Erythroblast (primary cell): ENCODE measurements around the gene PFDN1.
"Not testable (repeated sequence)": the region's sequence is repeated elsewhere in the genome, so short reads cannot be mapped to it uniquely, and the experiment has no call there.

Experiments
- DNase-seq, 2 experiments: peaks; one replicate each; lab custom pipeline; 2025; lab: John Stamatoyannopoulos, UW
- GATA1 ChIP-seq: IDR thresholded peaks from 2 replicates; pipeline ENCODE4 v1.6.1; 2011; ENCODE audit warnings: low read depth, mild to moderate bottlenecking, control low read depth, low read length, moderate library complexity
- POLR2A ChIP-seq: IDR thresholded peaks from 2 replicates; pipeline ENCODE4 v1.6.1; 2011; ENCODE audit warnings: mild to moderate bottlenecking, low read length

PFDN1 gene

DNA sequence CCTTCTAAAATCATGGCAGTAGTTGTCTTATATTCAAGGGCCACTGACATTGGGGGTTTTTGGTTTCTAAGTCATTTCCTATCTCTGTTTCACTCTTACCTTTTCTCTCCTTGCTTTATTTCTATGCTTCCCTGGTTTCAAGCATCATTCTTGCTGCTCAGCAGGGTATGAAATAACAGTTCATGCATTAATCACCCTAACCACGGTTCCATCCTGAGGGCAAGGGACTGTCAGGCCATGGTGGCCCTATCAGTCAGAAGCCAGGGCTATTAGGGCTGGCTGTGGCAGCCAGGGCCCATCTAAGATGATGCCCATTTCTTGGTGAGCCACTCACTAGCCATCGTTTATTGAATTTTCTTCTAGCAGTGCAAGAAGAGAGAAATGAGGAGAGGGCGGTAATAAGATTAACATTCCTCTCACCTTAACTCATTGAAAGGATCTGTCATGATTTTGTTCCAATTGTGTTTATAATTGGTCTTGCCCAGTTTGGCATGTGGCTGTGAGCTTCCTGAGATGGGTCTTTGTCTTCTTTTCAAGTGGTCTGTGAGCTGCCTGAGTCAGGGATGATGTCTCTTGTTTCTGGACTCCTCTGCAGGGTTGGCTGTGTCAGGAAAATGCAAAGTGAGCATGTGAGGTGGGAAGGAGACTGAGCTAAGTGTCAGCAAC lies 82.7 kb downstream of the PFDN1 start:
- DNase-seq = no peak
- TF ChIP-seq POLR2A (no peak), GATA1 (no peak)

DNA sequence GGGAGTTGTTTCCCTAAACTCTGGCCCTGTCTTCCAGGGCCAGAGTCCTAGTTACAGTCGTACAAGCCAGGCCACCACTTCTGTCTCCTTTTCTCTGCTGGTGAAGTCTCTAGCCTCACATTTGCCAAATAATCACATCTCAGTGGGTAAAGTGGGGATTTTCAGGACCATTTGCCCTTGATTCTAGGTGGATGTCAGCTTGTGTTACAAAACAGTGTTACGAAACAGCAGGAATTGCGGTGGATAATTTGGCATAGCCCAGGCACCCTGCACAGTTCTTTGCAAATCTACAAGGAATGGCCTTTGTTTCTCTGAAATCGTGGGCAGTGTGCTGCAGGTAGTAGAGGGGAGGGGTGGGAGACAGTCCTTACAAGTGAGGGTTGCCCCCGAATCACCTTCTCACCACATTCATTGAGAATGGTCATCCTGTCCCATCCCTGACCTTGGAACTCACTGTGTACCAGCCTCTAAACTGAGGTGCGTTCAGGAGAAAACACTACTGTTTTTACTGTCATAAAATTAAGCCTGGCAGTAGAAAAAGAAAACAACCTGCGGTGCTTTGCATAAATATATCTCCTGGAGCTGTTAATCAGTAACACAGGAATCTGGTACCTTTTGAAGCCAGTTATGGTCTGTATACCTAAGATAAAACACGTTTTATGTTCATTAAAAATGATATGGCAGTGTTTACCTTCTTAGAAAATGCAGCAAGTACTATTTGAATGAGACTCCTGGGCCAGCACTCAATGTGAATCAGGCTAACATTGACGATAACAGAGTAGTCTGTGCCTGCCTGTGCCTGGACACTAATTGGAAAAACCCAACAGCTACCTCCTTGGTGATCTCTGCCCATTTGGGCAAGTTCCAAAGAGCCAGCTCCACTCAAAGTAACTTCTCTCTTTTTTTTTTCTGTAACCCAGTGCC lies 83.6 kb downstream of the PFDN1 start:
- DNase-seq = peak; percentile 16 to 32
- TF ChIP-seq GATA1 (no peak), POLR2A (no peak)

DNA sequence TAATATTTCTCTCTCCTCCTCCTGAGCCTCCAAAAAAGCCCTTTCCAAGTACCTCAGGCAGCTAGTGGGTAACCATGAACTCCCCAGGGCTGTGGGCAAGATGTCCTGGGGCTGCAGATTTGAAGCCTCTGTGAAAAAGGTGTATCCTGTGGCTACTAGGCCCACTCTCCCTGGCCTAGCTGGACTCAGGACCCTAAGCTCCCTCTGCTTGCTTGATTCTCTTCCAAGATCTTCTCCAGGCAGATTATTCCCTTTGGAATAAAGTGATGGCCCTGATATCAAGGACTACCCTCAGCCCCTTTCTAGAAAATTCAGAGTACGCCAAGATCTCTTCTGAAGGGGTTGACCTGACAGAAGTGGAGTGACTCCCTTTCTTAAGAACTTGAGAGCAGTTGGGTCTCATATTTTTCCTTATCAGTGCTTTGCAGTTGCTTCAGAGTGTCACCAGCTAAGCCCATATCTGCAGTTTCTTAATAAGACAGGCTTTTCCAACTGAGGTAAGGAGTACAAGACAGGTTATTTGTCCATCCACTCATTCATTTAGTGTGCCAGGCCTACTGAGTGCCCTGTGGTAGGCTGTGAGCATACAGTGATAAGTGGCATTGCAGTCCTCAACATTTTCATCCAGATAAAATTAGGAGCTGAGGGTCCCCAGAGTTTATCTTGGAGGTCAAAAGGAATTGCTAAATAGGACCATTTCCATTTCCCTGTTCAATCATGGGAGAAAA lies 85.4 kb downstream of the PFDN1 start:
- TF ChIP-seq POLR2A (peak; percentile 58), GATA1 (peak; percentile 24)
- peak; percentile 92 to 97 for DNase-seq

DNA sequence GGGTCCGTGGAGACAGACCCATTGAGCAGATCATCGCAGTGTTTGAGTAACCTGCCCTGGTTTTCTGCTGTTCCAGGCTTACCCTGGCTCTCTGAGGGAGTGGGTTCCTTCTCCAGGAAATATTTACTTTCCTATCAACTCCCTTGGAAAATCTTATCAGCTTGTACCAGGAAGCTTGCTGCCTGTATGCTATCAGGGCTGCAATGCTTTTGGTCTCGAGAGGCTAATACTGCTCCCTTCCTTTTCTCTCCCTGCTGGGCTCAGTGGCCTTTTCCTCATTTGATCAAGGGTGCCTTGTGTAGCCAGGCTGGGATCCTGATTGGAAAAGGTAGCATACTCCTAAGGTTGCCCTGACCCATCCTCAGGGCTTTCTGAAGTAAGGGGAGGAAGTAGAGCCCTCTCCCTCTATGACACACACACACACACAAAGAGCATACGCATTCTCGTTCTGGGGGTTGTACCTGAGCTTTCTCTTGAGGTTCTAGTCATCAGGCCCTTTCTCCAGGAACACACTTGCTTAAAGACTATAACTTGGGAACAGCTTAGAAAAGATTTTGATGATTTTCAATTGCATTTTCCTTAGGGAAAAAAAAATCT lies 86.3 kb downstream of the PFDN1 start:
- DNase-seq = peak; percentile 69 to 71
- no peak for TF ChIP-seq POLR2A
- no peak for TF ChIP-seq GATA1

DNA sequence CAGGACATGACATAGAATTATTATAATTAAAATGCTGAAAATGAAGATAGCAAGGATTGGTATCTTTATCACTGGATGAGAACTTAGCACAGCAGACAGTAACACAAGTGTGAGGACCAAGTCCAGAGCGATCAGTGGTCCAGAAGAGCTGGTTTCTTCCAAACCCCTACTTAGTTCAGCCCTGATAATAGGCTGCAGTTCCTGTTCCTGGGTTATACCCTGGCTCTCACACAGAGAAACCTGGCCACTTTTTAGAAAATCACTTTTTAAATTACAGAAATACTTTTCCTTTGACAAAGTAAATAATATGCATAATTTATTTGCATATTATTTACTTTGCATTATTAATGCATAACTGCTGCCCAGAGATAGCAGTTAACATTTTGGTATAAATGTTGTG lies 87.6 kb downstream of the PFDN1 start:
- peak in 1 of 2 experiments; percentile 23 for DNase-seq
- TF ChIP-seq GATA1 (no peak), POLR2A (no peak)

DNA sequence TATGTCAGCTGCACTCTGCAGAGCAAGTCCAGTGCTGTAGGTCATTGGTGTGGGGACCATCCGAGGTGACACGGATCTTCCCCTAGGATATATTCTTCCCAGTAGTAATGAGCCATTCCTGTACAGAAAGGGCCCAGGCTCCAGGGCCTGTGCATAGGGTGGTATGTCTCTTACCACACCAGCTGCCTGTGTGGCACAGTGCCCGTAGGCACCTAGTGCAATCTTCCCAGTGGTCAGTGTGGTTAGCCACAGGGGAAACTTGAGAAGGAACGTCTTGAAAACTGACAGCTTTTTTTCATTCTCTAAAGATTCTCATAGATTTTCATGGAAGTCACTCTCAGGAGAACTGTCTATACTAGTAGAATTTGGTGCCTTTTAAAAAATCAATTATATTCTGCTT lies 88.1 kb downstream of the PFDN1 start:
- TF ChIP-seq GATA1 (no peak), POLR2A (no peak)
- no peak for DNase-seq

DNA sequence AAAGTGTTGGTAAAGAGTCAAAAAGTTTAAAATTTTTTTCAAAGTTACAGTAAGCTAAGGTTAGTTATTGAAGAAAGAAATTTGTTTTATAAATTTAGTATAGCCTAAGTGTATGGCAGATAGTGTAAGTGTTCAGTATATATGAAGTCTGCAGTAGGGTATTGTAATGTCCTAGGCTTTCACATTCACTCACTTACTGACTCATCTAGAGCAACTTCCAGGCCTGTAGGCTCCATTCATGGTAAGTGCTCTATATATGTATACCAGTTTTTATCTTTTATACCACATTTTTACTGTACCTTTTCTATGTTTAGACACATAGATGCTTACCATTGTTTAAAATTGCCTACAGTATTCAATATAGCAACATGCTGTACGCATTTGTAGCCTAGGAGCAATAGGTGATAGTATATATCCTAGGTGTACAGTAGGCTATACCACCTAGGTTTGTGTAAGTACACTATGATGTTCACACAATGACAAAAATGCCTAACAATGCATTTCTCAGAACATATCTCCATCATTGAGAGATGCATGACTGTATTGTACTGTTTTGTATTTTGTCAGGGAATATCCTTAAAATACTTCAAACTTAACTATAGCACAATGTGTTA lies 89.4 kb downstream of the PFDN1 start:
- no peak for TF ChIP-seq GATA1
- no peak for TF ChIP-seq POLR2A
- peak in 1 of 2 experiments; percentile 24 for DNase-seq

DNA sequence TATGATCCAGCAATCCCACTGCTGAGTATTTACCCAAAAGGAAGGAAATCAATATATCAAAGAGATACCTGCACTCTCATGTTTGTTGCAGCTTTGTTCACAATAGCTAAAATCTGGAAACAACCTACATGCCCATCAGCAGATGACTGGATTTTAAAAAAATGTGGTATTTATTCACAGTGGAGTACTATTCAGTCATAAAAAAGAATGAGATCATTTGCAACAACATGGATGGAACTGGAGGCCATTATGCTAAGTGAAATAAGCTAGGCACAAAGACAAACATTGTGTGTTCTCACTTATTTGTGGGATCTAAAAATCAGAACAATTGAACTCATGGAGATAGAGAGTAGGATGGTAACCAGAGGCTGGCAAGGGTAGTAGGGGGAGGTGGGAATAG lies 94.8 kb downstream of the PFDN1 start:
- TF ChIP-seq POLR2A = no peak
- TF ChIP-seq GATA1 = no peak

DNA sequence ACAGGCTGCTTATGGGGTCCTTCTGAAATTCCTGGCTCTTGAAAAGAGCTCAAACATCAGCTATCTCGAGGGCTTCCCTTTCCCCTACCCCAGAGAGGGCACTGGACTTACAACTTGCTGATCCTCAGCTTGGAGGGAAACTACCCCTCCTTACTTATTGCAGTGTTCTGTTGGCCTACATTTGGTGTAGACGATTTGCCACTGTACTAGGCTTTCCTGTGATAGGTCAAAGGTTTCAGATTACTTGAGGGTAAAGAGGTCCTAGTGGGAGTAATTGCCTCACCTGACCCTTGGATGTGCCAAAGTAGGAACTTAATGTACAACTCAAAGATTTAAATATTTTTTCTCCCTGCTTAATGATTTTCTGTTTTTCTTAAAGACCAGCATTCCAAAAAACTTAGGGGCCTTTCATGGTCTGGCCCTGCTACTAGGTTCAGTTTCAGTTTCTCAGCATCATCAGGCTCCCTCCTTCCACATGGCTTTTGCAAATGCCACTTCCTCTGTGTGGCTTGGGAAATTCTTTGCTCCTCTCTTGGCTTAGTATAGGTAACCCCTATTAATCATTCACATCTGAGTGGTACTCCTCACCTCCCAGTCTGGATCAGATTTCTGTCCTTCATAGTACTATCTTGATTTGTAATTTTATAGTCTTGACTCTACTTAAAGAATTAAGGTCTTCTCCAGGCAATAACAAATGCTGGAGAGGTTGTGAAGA lies 95.5 kb downstream of the PFDN1 start:
- no peak for DNase-seq
- TF ChIP-seq POLR2A = no peak
- no peak for TF ChIP-seq GATA1

More for the DNA sequence above, 94.8 kb downstream of the PFDN1 start:
- DNase-seq = no peak

DNA sequence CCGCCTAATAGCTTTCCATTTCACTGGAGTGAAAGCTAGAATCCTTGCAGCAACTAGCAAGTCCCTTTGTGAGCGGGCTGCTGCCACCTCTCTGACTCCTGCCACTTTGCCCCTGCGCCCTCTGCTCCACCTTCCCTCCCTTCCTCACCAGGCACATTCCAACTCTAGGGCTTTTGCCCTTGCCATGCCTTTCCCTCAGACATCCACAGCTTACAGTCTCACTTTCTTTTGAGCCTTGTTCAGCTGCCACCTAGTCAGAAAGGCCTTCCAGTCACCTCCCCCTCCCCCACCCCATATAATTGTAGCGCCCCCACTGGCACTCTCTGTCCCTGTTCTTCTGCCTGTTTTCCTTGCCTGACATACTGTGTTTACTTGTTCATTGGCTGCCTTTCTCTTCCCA lies 96.9 kb downstream of the PFDN1 start:
- TF ChIP-seq POLR2A (no peak), GATA1 (no peak)
- DNase-seq = peak; percentile 11 to 18

DNA sequence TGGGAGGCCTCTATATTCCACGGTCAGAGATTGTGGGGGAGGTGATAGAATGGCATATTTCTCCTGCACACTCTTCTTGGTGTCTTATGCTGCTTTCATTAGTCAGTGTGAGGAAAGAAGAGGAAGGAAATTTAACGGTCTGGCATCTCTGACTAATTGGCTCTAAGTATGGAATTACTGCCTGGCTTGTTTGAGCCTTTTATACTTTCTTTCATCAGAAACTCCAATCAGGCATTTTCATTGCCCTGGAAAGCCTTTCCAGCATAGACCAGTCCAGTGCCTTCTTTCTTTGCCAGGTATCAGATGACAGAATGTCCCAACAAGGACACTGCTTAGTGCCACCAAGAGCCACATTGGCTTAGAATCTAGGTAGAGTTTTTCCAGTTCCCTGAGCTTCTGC lies 97.7 kb downstream of the PFDN1 start:
- no peak for DNase-seq
- no peak for TF ChIP-seq GATA1
- no peak for TF ChIP-seq POLR2A

DNA sequence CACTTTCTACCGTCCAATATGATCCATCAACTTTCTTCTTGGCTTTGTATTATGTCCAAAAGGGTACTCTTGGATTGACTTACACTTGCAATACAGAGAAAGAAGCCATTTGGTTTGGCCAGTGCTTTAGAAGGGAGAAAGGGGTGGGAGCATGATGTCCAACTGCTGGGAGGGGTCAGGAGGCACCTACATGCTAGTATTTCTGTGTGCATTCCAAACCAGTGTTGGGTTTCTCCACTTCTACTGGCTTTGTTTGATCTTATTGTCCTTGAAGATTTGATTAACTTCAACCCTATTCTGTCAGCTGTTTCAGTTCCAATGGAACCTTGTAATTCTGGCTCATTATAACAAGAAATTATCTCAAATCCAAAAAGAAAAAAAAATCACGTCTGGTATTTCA lies 100.3 kb downstream of the PFDN1 start:
- no peak for DNase-seq
- no peak for TF ChIP-seq GATA1
- no peak for TF ChIP-seq POLR2A

DNA sequence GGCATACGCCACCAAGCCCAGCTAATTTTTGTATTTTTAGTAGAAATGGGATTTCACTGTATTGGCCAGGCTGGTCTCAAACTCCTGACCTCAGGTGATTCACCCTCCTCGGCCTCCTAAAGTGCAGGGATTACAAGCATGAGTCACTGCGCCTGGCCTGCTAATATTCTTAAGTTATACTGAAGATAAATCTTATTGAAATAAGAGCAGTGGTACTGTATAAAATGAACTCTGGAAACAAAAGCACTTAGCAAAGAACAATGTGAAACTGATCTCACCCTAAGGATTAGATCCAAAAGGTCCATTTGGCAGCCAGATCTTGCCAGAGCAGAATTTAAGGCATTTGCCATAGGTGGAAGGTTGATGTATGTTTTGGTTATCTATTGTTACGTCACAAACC lies 100.8 kb downstream of the PFDN1 start:
- no peak for DNase-seq
- no peak for TF ChIP-seq GATA1
- TF ChIP-seq POLR2A = no peak

DNA sequence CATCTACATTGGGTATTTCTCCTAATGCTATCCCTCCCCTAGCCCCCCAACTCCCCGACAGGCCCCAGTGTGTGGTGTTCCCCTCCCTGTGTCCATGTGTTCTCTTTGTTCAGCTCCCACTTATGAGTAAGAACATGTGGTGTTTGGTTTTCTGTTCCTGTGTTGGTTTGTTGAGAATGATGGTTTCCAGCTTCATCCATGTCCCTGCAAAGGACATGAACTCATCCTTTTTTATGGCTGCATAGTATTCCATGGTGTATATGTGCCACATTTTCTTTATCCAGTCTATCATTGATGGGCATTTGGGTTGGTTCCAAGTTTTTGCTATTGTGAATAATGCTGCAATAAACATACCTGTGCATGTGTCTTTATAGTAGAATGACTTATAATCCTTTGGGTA lies 104.0 kb downstream of the PFDN1 start:
- not testable (repeated sequence) for DNase-seq
